A172 (cell line): ENCODE data around the gene LIN7C. TPM values are rescaled to one million over a fixed set of nuclear protein-coding genes. Genes with fewer than 3 reads are reported as not detected.
"Not testable (repeated sequence)": the region's sequence is repeated elsewhere in the genome, so short reads cannot be mapped to it uniquely, and the experiment has no call there.

ENCODE experiments used
- DNase-seq: peaks from one replicate; pipeline ENCODE4 v3.0.0-alpha.2; 2015; ENCODE audit warnings: low spot score
- total RNA-seq: library from RNA; depleted of rRNA; stranded (reverse); fragments of >200 nt; shearing (Covaris generic); gene quantifications from 2 replicates; pipeline ENCODE4 v1.2.3, GENCODE V29; 2014; rRNA removed

The LIN7C gene, protein sequence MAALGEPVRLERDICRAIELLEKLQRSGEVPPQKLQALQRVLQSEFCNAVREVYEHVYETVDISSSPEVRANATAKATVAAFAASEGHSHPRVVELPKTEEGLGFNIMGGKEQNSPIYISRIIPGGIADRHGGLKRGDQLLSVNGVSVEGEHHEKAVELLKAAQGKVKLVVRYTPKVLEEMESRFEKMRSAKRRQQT
- total RNA-seq, result 61.4 and 73.3 TPM in 2 replicates

DNA sequence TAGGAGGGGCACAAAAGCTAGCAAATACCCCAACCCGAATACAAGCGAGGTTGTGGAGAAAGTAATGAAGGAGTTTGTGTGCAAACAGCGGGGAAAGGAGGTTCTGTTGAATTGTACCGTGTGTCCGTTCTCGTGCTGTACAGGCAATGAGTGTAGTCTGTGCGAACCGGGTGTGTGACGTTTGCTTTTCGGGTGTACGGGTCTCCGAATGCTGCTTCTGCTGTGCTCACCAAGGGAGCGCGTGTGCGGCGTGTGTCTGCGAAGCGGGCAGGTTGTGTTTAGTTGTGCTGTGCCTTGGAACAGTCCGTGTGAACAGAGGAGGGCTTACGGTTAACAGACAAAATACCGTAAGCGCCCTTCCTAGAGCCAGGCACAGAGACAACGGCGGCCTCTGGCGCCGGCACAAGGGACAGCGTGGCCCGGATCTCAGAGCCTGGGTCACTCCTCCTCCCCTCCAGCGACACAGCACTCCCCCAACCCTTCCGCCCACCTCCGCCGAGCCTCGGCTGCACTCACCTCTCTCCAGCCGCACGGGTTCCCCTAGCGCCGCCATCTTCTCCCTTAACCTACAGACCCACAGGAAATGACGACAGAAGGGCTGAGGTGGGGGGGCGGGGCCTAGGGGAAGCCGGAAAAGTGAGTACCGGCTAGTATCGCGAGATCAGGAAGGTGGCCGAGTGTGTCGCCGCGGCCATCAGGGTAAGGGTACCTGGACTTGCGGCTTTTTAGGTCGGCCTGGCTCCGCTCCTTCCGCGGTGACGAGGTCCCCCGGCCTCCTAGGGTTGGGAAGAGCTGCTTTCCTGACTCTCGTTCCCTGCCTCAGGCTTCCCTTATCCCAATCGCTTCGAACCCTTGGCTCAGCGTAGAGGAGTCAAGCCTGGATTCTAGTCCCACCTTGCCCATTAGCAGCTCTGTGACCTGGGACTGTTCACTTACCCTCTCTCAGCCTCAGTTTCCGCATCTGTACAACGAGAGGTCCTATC is at the start of gene LIN7C:
Gene LIN7C (minus strand): TSS at position 570 of the 983 bp plus-strand sequence. CDS start 17 bp downstream, at position 553.
- DNase-seq, result peak; percentile 92

DNA sequence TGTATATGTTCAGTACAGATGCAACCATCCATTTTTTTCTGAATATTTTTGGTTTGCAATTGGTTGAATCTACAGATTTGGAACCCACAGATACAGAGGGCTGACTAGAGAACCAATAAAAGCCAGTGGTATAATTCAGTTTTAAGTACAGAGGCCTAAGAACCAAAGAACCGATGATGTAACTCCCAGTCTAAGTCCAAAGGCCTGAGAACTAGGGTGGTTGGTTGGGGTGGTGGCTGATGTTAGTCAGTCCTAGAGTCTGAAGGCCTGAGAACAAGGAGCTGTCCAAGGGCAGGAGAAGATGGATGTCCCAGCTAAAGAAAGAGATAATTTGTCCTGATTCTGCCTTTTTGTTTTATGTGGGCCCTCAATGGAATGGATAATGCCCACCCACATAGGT is 48.7 kb upstream of the LIN7C start:
- DNase-seq, result no peak

DNA sequence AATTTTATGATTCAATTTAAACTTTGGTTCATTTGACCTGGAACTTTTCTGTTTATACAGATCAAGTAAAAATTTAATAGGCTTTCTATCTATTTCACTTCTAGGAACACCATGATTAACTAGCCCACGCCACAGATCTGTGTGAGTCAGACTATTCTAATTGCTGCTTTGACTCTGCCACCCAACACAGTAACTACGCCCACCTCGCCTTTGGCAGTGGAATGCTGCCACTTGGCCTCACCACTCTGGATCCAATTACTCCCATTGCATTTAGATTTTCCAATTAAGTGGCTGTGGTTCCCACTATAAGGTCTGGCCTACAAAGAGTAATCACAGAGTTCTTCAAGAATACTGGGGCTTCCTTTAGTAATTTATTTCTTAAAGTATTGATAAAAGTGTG is 46.6 kb upstream of the LIN7C start:
- DNase-seq, result peak; percentile 67

GRCh38 chr11:27552341-27552740 is 45.8 kb upstream of the LIN7C start:
- DNase-seq, result no peak

GRCh38 chr11:27551127-27551526 is 44.6 kb upstream of the LIN7C start:
- no peak for DNase-seq

GRCh38 chr11:27545946-27546345 is 39.4 kb upstream of the LIN7C start:
- DNase-seq, result no peak

GRCh38 chr11:27545035-27545434 is 38.5 kb upstream of the LIN7C start:
- no peak for DNase-seq

DNA sequence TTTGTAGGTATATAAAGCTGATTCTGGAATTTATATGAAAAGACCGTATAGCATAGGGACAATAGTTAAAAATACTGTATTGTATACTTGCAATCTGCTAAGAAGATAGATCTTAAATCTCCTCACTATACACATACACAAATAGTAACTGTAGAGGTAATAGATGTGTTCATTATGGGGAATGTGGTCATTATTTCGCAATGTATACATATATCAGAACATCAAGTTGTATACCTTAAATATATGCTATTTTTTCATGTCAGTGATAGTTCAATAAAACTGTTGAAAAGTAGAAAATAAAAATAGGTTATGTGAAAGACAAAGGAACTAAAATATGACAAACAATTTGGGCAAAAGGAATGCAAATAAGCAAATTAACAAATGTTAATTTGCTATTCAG is 35.2 kb upstream of the LIN7C start:
- DNase-seq, result no peak

- DNase-seq, result no peak
These were observed 33.5 kb upstream of the LIN7C start for GRCh38 chr11:27540051-27540450.

DNA sequence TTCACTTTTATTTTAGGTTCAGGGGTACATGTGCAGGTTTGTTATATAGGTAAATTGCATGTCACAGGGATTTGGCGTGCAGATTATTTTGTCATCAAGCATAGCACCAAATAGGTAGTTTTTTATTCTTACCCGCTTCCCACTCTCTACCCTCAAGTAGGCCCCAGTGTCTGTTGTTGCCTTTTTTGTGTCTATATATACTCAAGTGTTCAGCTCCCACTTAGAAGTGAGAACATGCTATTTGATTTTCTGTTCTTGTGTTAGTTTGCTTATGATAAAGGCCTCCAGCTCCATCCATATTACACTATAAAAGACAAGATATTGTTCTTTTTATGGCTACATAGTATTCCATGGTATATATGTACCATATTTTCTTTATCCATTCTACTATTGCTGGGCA is 28.5 kb upstream of the LIN7C start:
- DNase-seq, result no peak

DNA sequence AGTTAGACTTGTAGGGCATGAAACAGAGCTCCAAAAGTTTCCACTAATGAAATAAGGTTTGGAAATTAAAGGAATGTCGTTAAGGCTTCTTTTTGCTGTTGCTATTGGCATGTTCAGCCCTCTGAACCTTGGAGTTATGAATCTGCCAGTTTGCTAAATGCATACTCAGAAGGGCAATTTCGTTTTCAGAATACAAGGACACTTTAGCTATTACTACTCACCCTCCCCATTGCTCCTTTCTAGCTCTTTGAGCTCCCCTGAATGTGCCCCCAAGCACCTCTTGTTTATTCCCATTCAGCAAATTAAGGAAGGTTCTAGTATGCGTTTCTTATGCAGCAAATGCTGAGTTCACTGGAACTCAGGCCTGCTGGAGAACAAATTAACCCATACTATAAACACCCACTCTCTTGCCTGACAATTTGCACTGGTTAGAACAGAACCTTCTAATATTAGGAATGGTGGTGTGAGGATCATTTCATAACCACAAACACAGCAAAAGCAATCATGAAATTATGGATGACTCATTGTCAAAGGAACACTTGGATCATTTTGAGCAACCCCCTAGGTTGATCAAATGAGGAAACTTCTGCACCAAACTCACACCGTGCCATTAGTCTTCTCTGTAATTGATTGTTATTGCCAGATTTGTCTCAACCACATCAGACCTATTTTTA is 26.2 kb upstream of the LIN7C start:
- DNase-seq, result no peak

GRCh38 chr11:27528712-27529111 is 22.1 kb upstream of the LIN7C start:
- DNase-seq, result no peak

DNA sequence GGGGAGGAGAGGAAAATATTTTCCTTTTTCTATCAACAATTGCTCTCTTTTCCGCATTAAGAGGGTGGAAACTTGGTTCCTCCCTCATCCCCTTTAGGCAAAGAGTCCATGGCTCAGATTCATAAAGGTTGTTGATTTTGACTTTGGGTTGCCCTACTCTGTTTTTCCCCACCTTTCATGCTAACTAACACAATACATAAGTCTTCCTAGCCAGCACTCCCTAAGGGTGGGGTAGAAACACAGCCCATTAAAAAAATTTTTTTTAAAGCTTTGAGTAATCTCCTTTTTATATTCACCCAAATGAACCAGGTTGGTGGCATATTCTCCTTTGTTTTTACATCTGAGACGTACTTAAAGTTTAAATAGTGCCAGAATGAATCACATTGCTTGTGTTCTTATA is 20.0 kb upstream of the LIN7C start:
- no peak for DNase-seq

DNA sequence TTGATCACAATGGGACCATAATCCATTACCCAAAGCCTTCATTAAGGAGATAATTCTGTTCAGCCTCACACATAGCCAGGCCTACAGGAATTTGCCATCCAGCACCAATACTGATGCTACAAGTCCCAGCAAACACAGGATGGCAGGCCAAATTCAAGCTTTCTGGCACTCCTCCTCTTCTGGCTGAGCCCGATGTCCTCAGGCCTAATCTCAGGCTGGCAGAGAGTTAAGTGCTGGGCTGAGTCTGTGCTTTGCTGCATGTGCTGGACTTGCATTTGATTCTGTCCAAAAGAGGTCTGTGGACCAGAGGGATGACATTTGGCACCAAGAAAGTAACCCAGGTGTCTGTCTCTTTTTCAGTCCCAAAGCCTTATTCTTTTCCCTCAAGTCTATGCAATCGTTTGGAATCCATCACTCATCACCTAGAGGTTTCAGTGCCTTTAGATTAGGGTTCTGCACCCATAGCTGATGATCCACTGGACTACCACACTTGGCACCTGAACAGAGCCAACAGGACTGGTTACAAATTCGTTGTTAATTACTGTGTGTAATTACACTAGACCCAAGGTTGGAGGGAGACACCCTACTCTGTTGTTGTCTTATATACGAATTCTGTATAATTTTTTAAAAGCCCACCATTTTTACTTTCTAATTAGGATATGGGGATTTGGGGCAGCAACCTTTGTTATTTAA is 19.4 kb upstream of the LIN7C start:
- DNase-seq, result no peak

- DNase-seq, result peak; percentile 78
These were observed 17.6 kb upstream of the LIN7C start for GRCh38 chr11:27524155-27524554.

DNA sequence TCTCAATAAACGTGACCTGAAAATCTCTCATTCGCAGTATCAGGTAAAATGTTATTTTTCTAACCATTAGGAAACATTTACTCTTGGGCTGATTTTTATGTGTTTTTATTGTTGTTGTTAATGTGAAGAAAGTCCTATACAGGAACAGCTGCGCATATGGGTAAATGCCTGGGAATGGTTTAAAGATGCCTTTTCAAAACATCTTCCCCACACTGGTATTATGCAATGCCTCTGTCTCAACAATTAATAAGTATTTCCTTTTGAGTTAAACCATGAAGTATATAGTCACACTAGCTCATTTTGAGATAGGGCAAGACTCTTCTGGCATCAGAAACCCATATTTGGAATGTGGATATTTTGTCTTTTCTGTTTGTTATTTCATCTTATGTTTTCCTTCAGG is 13.7 kb upstream of the LIN7C start:
- no peak for DNase-seq

- DNase-seq, result no peak
These were observed 11.9 kb upstream of the LIN7C start for GRCh38 chr11:27518518-27518917.

- DNase-seq, result not testable (repeated sequence)
These were observed 10.9 kb upstream of the LIN7C start for GRCh38 chr11:27517490-27517889.

GRCh38 chr11:27514558-27514957 is 8.0 kb upstream of the LIN7C start:
- peak; percentile 85 for DNase-seq

DNA sequence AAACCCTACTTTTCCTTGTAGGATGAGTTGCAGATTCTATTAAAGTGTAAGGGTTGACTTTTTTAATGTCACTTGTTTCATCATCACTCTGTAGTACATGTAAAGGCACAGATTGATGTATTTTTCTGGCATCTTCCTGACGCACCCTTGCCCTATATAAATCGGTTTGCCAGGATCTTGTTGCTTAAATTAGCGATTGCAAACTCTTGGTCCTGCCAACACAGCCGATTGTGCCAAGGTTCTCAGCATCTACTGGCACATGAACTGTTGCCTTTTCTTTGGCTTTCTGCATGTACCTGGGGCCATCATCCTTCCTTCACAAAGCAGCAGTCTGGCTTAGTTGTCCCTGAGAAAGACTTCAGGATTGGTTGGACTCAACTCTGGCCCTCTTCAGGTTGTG is 7.5 kb upstream of the LIN7C start:
- DNase-seq, result no peak

- DNase-seq, result no peak
These were observed 6.8 kb upstream of the LIN7C start for GRCh38 chr11:27513389-27513788.

- no peak for DNase-seq
These were observed 5.7 kb upstream of the LIN7C start for GRCh38 chr11:27512238-27512637.
